BE2C (cell line): Measurements from ENCODE around the gene DPM3. TPM values are rescaled to one million over a fixed set of nuclear protein-coding genes. Genes with fewer than 3 reads are reported as not detected.
"Not testable (repeated sequence)": the region's sequence is repeated elsewhere in the genome, so short reads cannot be mapped to it uniquely, and the experiment has no call there.

ENCODE experiments used
- DNase-seq: peaks from one replicate; pipeline ENCODE4 v3.0.0-alpha.2; 2020
- H3K27me3 ChIP-seq: fragments of 250-450 bp; sonication (Bioruptor Pico); 2 replicates; pipeline ENCODE4 v1.5.1; 2020; ENCODE audit warnings: mild to moderate bottlenecking
- H3K36me3 ChIP-seq: fragments of 250-450 bp; sonication (Bioruptor Pico); 2 replicates; pipeline ENCODE4 v1.5.1; 2020; ENCODE audit warnings: mild to moderate bottlenecking
- H3K4me1 ChIP-seq: fragments of 250-450 bp; sonication (Bioruptor Pico); 2 replicates; pipeline ENCODE4 v1.5.1; 2020
- H3K4me3 ChIP-seq: 2 replicates; pipeline ENCODE4 v1.5.1; 2011; ENCODE audit warnings: low read depth, low read length
- H3K9me3 ChIP-seq: fragments of 250-450 bp; sonication (Bioruptor Pico); 2 replicates; pipeline ENCODE4 v1.5.1; 2020
- polyA plus RNA-seq: library from polyadenylated mRNA; unstranded; fragments of >200 nt; gene quantifications from one replicate; pipeline ENCODE4 v1.2.1, GENCODE V29; 2012; ENCODE audit warnings: low read depth, missing spikeins; ENCODE audit not compliant: insufficient read length, insufficient read depth
- TF ChIP-seq, protein P1 (sequence below): IDR thresholded peaks from 2 replicates; pipeline ENCODE4 v1.5.1; 2012; ENCODE audit warnings: mild to moderate bottlenecking, low read depth, low read length

DPM3 gene, protein sequence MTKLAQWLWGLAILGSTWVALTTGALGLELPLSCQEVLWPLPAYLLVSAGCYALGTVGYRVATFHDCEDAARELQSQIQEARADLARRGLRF
- 221 TPM for polyA plus RNA-seq

- Histone ChIP-seq H3K4me1 (no peaks in the 10 kb centered on the region), H3K36me3 (no peaks in the 10 kb centered on the region; the same call in 1 of the 2 replicates), H3K9me3 (no peaks in the 10 kb centered on the region), H3K4me3 (peak within 1 kb of the TSS; percentile 98), H3K27me3 (peaks cover 4% of the 10 kb centered on the region; the same call in 1 of the 2 replicates)
- DNase-seq, result peak; percentile 91
- TF ChIP-seq, protein P1, sequence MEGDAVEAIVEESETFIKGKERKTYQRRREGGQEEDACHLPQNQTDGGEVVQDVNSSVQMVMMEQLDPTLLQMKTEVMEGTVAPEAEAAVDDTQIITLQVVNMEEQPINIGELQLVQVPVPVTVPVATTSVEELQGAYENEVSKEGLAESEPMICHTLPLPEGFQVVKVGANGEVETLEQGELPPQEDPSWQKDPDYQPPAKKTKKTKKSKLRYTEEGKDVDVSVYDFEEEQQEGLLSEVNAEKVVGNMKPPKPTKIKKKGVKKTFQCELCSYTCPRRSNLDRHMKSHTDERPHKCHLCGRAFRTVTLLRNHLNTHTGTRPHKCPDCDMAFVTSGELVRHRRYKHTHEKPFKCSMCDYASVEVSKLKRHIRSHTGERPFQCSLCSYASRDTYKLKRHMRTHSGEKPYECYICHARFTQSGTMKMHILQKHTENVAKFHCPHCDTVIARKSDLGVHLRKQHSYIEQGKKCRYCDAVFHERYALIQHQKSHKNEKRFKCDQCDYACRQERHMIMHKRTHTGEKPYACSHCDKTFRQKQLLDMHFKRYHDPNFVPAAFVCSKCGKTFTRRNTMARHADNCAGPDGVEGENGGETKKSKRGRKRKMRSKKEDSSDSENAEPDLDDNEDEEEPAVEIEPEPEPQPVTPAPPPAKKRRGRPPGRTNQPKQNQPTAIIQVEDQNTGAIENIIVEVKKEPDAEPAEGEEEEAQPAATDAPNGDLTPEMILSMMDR, result no peak
Measured at GRCh38 chr1:155139895-155140629, at the start of gene DPM3. Gene DPM3 (minus strand): TSS chr1:155140531. CDS start chr1:155140240, 291 bp downstream.

GRCh38 chr1:155189926-155190325 lies 49.6 kb upstream of the DPM3 start:
- not testable (repeated sequence) for H3K4me3 ChIP-seq, DNase-seq, H3K9me3 ChIP-seq, H3K36me3 ChIP-seq, H3K27me3 ChIP-seq
- peaks cover 12% of the 10 kb centered on the region for H3K4me1 ChIP-seq

GRCh38 chr1:155188268-155188667 lies 47.9 kb upstream of the DPM3 start:
- Histone ChIP-seq H3K4me1 (peaks cover 16% of the 10 kb centered on the region), H3K36me3 (peaks cover 6% of the 10 kb centered on the region; the same call in 1 of the 2 replicates), H3K9me3 (no peaks in the 10 kb centered on the region), H3K4me3 (no peak overlapping the region), H3K27me3 (no peaks in the 10 kb centered on the region)
- TF ChIP-seq, protein P1, result no peak
- no peak for DNase-seq

DNA sequence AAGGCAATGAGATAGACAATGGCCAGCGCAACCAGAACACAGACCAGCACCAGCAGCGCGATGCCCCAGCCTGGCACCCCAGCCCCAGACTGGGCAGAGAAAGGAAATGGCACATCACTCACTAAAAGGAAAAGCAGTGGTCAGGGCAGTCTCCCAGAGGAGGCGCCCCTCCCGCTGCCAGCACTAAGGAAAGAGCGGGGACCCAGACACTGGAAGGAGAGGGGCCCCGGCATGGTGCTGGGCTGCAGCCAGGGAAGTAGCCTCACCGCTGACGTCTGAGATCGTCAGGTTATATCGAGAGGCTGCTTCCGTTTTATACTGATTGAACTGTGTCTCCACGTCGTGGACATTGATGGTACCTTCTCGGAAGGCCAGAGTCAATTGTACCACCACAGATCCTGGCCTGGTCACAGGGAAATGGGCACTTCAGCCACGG lies 47.1 kb upstream of the DPM3 start:
- peaks cover 6% of the 10 kb centered on the region; the same call in 1 of the 2 replicates for H3K36me3 ChIP-seq
- H3K4me3 ChIP-seq, result no peak overlapping the region
- H3K9me3 ChIP-seq, result no peaks in the 10 kb centered on the region
- H3K27me3 ChIP-seq, result no peaks in the 10 kb centered on the region
- H3K4me1 ChIP-seq, result peaks cover 13% of the 10 kb centered on the region
- TF ChIP-seq, protein P1, result no peak
- DNase-seq, result no peak

DNA sequence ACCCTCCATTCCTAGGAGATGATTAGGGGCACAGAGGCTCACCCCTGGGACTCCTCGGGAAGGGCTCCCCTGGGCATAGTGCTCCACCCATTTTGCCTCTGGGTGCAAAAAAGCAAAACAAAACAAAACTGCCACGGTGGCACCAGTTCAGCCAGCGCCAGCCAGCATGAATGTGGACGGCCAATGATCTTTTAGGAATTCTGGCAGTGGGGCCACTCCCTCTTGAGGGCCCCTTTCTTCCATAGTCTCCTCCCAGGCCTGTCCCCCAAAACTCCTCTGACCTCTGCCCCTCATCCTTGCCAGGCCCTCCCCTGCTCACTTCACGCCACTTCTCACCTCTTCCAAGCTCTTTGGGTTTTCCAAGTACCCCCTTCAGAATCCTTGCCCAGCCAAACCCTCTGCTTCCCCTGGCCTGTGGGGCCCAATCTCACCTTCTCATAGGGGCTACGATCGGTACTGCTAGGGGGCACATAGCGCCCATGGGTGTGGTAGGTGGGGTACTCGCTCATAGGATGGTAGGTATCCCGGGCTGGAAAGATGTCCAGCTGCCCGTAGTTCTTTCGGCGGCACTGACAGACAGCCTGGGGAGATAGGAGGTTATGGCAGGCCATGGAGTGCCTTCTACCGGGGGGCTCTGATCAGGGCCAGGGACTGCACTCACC lies 46.6 kb upstream of the DPM3 start:
- no peak for DNase-seq
- Histone ChIP-seq H3K36me3 (peaks cover 6% of the 10 kb centered on the region; the same call in 1 of the 2 replicates), H3K9me3 (no peaks in the 10 kb centered on the region), H3K4me3 (no peak overlapping the region), H3K4me1 (peaks cover 13% of the 10 kb centered on the region), H3K27me3 (no peaks in the 10 kb centered on the region)
- TF ChIP-seq, protein P1, result no peak

GRCh38 chr1:155186067-155186793 lies 45.9 kb upstream of the DPM3 start:
- no peak overlapping the region for H3K4me3 ChIP-seq
- H3K9me3 ChIP-seq, result no peaks in the 10 kb centered on the region
- no peak for DNase-seq
- TF ChIP-seq, protein P1, result no peak
- H3K27me3 ChIP-seq, result no peaks in the 10 kb centered on the region
- peaks cover 13% of the 10 kb centered on the region for H3K4me1 ChIP-seq
- peaks cover 6% of the 10 kb centered on the region; the same call in 1 of the 2 replicates for H3K36me3 ChIP-seq
